Activated T-helper 1 cell treated with Interleukin-2 at 50 U/mL for 16 hours (primary cell): Measurements from ENCODE around the gene ADRM1.

Experiments
- DNase-seq: peaks from one replicate; pipeline ENCODE4 v3.0.0-alpha.2; 2020; ENCODE audit warnings: low read depth

The ADRM1 gene

GRCh38 chr20:62325172-62325905, 22.5 kb downstream of the ADRM1 start:
- no peak for DNase-seq

GRCh38 chr20:62326559-62326958, 23.8 kb downstream of the ADRM1 start:
- DNase-seq, result no peak

DNA sequence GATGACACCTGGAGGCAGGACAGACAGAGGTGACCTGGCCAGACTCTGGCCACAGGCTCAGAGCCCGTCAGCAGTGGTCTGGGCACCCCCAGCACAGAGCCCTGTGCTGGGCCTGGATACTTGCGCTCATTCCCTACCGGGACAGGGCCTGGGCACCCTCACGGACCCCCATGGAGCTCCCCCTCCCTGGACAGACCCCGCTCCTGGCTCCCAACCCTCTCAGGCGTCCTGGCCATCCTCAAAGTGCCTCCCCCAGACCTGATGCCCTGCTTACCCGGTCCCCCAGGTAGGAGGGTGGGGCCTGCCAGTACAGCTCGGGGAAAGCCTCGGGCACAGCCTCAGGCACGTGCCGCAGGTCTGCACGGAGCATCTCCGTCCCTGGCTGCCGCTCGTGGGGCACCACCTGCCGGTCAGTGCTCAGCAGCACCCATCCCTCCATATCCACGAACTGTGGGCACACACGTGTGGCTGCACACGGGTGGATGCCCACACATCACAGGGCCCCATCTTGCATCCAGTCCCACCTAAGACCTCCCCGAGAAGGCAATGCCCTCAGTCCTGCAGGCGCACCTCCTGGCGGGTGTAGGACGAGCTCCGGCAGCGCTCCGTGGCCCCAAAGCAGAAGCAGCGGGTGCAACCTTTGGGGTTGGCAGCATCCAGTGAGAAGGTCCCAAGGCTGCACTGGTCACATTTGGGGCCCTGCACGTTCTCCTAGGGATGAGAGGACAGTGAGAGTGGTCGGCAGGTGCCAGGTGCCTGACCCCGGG, 24.3 kb downstream of the ADRM1 start:
- no peak for DNase-seq

GRCh38 chr20:62327726-62328495, 25.1 kb downstream of the ADRM1 start:
- no peak for DNase-seq

GRCh38 chr20:62328684-62329388, 26.0 kb downstream of the ADRM1 start:
- no peak for DNase-seq

GRCh38 chr20:62329389-62330377, 26.9 kb downstream of the ADRM1 start:
- DNase-seq, result no peak

DNA sequence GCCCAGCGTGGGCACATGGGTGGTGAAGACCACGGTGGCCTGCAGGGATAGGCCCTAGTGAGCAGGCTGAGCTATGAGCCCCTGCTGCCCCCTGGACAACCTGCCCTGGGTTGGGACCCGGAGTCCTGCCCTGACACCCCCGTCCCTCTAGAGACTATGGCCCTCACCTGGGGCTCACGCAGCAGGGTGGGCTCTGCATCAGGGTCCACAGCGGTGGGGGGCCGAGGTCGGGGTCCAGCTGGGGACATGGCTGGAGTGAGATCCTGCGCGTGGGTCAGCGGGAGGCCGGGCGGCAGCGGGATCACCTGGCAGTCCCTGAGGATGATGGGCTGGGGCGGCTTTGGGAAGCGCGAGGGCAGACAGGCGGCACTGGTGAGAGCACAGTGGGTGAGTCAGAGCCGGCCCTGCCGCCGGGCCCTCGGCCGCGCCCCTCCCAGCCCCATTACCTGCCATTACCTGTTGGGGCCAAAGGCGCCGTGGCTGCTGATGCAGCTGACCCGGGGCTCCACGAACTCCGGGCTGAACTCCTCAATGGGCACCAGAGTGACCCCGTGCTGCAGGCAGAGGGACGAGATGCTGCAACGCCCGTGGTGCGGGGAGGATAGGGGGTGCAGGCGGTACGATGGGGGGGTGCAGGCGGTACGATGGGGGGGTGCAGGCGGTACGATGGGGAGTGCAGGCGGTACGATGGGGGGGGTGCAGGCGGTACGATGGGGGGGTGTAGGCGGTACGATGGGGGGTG, 27.9 kb downstream of the ADRM1 start:
- no peak for DNase-seq

DNA sequence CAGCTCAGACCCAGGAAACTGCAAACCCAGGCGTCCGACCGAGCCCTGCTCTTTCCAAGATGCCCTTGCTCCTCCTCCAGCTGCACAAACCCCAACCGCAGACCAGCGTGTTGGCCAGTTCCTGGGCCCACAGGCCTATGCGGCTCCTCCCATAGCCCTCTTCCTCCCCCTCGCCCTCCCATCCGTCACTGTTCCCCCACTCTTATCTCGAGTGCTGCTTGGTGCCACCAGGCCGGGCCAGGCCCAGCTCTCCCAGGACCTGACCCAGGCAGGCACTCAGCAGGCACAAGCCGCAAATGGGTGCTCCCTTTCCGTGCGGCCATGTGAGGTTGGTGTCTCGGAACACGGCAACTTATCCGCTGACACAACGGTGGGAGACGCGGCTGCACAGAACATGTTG, 28.6 kb downstream of the ADRM1 start:
- DNase-seq, result no peak

GRCh38 chr20:62332421-62332820, 29.6 kb downstream of the ADRM1 start:
- no peak for DNase-seq

GRCh38 chr20:62332989-62333819, 30.4 kb downstream of the ADRM1 start:
- DNase-seq, result no peak

DNA sequence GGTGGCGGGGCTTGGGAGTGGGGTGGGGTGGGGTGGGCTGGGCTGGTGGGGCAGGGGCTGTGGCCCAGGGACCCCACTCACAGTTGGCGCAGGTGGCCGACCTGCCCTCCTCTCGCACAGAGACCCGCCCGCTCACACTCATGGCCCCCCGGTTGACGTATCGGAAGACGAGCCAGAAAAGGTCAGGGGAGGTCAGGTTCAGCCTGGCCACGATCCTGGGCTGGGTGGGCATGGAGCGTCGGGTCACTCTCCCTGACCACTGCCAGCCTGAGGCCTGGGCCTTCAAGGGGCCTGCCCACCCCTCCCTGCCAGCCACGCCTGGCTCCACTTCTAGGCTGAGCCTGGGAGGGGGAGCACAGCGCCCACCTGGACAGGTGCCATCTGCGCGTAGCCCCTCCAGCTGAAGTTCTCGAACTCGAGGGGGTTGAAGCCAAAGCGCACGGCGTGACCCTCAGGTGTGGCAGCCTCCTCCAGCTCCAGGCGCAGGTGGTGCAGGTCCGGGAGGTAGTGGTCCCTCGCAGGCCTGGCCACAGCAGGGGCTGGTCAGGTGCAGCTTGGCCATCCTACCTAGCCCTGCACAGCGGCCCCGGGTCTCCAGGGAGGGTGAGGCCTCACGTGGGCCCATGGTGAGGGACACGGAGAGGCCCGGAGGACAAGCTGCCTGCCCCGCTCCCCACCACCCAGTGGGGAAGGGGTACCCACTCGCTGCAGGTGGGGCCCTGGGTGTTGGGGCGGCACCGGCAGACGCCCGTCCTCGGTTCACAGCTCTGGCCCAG, 31.2 kb downstream of the ADRM1 start:
- no peak for DNase-seq

DNA sequence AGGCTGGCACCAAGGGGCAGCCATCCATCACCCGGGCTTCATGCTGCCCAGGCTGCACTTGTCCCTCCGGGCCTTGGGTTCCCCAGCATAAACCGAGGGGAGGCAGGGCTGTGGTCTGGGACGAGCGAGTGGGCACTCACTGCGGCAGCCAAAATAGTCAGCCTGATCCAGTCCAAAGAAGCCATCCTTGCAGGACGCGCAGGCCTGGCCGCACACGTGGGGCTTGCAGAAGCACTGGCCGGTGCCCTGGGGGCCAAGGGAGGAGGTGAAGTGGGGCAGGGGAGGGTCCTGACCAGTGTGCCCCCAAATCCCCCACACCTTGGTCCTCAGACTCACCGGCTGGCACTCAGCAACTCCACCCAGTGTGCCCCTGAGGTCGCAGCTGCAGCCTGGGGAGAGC, 32.1 kb downstream of the ADRM1 start:
- DNase-seq, result no peak

- DNase-seq, result no peak
Measured at GRCh38 chr20:62335532-62335931, 32.7 kb downstream of the ADRM1 start.

DNA sequence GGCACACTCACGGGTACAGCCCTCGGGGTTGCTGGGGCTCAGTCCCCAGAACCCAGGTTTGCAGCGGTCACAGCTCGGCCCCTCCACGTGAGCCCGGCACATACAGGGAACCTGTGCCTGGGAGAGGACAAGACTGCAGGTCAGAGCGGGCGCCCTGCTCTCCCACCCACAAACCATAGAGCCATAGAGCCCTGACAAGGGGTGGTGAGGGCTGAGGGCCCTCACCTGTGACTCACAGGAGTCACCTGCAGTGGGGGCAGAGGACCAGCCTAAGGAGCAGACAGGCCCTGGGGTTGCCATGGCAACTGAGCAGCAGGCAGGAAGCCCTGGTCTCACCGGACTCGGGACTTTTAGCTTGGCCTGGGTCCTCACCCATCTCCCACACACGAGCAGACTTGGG, 33.5 kb downstream of the ADRM1 start:
- no peak for DNase-seq

DNA sequence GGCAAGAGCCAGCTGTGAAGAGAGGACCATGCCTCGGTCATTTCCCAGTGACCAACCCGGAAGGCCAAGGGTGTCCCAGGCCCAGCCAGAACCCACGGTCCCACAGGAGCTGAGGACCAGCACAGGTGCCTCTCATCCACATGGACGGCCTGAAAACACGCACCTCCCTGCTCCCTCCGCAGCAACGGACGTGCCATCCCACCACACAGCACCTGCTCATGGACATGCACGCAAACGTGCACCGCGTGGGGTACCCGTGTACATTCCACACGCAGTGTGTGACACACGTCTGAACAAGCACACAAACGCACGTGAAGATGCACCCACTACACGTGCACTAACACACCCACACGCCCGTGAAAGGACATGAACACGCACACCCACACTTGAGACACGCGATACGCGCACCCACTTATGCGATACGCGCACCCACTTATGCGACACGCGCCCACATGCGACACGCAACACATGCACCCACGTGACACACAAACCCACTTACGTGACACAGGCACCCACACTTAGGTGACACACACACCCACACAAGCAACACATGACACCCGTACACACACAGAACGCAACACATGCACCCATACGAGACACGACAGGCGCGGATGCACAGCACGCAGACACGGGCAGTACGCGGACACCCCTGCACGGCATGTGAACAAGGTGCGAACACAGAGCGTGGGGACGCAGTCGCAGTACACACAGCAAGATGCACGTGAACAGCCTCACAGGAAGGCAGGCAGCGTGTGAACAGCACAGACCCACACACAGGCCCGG, 34.2 kb downstream of the ADRM1 start:
- DNase-seq, result no peak

DNA sequence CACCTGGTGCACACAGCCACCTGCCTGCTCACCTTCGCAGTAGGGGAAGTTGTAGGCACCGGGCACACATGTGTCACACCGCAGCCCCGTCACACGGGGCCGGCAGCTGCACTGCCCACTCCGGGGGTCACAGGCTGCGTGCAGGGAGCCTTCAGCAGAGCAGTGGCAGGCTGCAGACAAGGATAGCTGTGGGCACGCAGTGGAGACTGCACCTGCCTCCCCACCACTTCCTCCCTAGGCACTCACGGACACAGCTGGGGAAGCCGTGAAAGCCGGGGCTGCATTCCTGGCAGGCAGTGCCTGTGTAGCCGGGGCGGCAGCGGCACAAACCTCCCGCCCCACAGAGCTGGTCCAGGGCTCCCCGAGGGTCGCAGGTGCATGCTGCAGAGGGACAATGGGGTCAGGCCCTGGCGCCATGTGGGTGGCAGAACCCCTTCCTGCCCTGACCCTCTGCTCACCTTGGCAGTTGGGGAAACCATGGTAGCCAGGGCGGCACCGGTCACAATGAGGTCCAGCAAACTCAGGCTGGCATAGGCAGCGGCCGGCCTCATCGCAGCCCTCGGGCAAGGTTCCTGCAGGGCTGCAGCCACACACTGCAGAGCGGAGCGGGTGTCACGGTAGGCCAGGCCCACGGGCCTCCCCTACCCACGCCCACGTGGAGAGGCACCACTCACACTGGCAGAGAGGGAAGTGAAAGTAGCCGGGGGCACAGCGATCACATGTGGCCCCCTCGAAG, 34.9 kb downstream of the ADRM1 start:
- no peak for DNase-seq

DNA sequence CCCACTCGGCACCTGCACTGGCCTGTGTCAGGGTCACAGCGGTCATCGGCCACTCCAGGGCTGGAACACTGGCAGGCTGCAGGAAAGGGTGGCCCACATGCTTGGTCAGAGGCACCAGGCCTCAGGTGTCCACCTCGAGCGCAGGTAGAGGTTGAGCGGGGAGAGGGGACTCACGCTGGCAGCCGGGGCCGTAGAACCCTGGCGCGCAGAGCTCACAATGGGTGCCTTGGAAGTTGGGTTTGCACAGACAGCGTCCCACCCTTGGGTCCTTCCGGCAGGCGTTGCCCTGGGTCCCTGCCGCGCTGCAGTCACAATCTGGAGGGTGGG, 35.5 kb downstream of the ADRM1 start:
- no peak for DNase-seq
